ENCODE results near the gene PRKN. TPM values are rescaled to one million over a fixed set of nuclear protein-coding genes. Genes with fewer than 3 reads are reported as not detected.

PRKN gene
- total and polyA plus RNA-seq, 2 experiments from 2014 or later = 0.10 to 0.84 TPM

DNA sequence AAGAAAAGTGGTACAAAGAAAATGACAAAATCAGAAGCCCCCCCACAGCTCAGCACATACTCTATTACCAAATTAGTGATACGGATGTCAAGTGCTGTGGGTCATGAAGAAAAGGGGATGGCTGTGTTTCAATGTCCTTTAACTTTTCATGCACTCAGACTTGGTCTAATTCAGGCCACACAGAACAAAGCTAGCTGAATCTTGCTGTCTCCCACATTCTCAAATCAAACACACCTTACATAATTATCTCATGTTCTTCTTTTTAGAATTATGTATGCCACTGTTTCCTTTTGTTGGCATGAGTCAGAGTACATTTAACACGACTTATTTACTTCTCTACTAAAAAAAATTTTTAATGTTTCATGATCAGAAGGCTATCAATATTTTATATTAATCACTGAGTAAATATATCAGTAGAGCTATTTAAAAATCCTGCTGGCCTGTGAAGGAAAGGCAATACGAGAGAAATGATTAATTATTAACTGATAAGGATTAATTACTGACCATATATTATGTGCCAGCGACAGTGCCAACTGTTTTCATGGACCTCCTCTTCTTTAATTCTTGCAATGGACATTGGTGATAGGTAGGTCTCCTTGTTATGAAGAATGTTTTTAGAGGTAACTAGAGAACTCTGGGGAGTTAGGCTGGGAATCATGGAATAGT, 857.2 kb downstream of the PRKN start:
- no peak overlapping the region for H3K4me3 Mint-ChIP-seq
- no peak overlapping the region for H3K4me2 ChIP-seq
- ATAC-seq = no peak

More for the DNA sequence above, 857.2 kb downstream of the PRKN start:
- no peaks in the 10 kb centered on the region for H4K20me1 ChIP-seq (replicated peaks; ENCODE audit: insufficient read depth)
- H3K27ac ChIP-seq (ENCODE audit: low read depth) = no peak overlapping the region
- Mint-ChIP-seq H3K27ac (no peak overlapping the region), H3K9me3 (no peaks in the 10 kb centered on the region; the same call in 2 of the 3 replicates), H3K27me3 (ENCODE audit: insufficient read depth, low read depth, poor library complexity) (peaks cover 1% of the 10 kb centered on the region), H3K4me1 (no peaks in the 10 kb centered on the region), H3K36me3 (ENCODE audit: low read depth) (no peaks in the 10 kb centered on the region)
- no peaks in the 10 kb centered on the region for H3K36me3 ChIP-seq (ENCODE audit: insufficient read depth)
- TF ChIP-seq STAT1 (IDR thresholded peaks at IDR 0.05; ENCODE audit: unreplicated experiment) = no peak
- TF ChIP-seq EZH2 (IDR thresholded peaks at IDR 0.05; ENCODE audit: low read depth, unreplicated experiment) = no peak
- TF ChIP-seq, protein P1, sequence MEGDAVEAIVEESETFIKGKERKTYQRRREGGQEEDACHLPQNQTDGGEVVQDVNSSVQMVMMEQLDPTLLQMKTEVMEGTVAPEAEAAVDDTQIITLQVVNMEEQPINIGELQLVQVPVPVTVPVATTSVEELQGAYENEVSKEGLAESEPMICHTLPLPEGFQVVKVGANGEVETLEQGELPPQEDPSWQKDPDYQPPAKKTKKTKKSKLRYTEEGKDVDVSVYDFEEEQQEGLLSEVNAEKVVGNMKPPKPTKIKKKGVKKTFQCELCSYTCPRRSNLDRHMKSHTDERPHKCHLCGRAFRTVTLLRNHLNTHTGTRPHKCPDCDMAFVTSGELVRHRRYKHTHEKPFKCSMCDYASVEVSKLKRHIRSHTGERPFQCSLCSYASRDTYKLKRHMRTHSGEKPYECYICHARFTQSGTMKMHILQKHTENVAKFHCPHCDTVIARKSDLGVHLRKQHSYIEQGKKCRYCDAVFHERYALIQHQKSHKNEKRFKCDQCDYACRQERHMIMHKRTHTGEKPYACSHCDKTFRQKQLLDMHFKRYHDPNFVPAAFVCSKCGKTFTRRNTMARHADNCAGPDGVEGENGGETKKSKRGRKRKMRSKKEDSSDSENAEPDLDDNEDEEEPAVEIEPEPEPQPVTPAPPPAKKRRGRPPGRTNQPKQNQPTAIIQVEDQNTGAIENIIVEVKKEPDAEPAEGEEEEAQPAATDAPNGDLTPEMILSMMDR (conservative IDR thresholded peaks at IDR 0.05; ENCODE audit: low read depth in 2 of 2) = no peak
- TF ChIP-seq, protein P2, sequence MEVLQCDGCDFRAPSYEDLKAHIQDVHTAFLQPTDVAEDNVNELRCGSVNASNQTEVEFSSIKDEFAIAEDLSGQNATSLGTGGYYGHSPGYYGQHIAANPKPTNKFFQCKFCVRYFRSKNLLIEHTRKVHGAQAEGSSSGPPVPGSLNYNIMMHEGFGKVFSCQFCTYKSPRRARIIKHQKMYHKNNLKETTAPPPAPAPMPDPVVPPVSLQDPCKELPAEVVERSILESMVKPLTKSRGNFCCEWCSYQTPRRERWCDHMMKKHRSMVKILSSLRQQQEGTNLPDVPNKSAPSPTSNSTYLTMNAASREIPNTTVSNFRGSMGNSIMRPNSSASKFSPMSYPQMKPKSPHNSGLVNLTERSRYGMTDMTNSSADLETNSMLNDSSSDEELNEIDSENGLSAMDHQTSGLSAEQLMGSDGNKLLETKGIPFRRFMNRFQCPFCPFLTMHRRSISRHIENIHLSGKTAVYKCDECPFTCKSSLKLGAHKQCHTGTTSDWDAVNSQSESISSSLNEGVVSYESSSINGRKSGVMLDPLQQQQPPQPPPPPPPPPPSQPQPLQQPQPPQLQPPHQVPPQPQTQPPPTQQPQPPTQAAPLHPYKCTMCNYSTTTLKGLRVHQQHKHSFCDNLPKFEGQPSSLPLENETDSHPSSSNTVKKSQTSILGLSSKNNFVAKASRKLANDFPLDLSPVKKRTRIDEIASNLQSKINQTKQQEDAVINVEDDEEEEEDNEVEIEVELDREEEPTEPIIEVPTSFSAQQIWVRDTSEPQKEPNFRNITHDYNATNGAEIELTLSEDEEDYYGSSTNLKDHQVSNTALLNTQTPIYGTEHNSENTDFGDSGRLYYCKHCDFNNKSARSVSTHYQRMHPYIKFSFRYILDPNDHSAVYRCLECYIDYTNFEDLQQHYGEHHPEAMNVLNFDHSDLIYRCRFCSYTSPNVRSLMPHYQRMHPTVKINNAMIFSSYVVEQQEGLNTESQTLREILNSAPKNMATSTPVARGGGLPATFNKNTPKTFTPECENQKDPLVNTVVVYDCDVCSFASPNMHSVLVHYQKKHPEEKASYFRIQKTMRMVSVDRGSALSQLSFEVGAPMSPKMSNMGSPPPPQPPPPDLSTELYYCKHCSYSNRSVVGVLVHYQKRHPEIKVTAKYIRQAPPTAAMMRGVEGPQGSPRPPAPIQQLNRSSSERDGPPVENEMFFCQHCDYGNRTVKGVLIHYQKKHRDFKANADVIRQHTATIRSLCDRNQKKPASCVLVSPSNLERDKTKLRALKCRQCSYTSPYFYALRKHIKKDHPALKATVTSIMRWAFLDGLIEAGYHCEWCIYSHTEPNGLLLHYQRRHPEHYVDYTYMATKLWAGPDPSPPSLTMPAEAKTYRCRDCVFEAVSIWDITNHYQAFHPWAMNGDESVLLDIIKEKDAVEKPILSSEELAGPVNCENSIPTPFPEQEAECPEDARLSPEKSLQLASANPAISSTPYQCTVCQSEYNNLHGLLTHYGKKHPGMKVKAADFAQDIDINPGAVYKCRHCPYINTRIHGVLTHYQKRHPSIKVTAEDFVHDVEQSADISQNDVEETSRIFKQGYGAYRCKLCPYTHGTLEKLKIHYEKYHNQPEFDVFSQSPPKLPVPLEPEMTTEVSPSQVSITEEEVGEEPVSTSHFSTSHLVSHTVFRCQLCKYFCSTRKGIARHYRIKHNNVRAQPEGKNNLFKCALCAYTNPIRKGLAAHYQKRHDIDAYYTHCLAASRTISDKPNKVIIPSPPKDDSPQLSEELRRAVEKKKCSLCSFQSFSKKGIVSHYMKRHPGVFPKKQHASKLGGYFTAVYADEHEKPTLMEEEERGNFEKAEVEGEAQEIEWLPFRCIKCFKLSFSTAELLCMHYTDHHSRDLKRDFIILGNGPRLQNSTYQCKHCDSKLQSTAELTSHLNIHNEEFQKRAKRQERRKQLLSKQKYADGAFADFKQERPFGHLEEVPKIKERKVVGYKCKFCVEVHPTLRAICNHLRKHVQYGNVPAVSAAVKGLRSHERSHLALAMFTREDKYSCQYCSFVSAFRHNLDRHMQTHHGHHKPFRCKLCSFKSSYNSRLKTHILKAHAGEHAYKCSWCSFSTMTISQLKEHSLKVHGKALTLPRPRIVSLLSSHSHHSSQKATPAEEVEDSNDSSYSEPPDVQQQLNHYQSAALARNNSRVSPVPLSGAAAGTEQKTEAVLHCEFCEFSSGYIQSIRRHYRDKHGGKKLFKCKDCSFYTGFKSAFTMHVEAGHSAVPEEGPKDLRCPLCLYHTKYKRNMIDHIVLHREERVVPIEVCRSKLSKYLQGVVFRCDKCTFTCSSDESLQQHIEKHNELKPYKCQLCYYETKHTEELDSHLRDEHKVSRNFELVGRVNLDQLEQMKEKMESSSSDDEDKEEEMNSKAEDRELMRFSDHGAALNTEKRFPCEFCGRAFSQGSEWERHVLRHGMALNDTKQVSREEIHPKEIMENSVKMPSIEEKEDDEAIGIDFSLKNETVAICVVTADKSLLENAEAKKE (CRISPR knock-in tag; IDR thresholded peaks at IDR 0.05) = no peak
- no peak for TF ChIP-seq ZNF114 (CRISPR knock-in tag; IDR thresholded peaks at IDR 0.05)
- no peak for TF ChIP-seq ZNF331 (CRISPR knock-in tag; IDR thresholded peaks at IDR 0.05; ENCODE audit: low read depth)
- TF ChIP-seq, protein P3, sequence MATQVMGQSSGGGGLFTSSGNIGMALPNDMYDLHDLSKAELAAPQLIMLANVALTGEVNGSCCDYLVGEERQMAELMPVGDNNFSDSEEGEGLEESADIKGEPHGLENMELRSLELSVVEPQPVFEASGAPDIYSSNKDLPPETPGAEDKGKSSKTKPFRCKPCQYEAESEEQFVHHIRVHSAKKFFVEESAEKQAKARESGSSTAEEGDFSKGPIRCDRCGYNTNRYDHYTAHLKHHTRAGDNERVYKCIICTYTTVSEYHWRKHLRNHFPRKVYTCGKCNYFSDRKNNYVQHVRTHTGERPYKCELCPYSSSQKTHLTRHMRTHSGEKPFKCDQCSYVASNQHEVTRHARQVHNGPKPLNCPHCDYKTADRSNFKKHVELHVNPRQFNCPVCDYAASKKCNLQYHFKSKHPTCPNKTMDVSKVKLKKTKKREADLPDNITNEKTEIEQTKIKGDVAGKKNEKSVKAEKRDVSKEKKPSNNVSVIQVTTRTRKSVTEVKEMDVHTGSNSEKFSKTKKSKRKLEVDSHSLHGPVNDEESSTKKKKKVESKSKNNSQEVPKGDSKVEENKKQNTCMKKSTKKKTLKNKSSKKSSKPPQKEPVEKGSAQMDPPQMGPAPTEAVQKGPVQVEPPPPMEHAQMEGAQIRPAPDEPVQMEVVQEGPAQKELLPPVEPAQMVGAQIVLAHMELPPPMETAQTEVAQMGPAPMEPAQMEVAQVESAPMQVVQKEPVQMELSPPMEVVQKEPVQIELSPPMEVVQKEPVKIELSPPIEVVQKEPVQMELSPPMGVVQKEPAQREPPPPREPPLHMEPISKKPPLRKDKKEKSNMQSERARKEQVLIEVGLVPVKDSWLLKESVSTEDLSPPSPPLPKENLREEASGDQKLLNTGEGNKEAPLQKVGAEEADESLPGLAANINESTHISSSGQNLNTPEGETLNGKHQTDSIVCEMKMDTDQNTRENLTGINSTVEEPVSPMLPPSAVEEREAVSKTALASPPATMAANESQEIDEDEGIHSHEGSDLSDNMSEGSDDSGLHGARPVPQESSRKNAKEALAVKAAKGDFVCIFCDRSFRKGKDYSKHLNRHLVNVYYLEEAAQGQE (IDR thresholded peaks at IDR 0.05; ENCODE audit: unreplicated experiment) = no peak
- no peaks in the 10 kb centered on the region for H3K9me2 ChIP-seq (ENCODE audit: insufficient read depth)
- no peaks in the 10 kb centered on the region for H3K27me3 ChIP-seq (ENCODE audit: insufficient read depth)
- DNase-seq (ENCODE audit: low spot score) = no peak
- H3K4me1 ChIP-seq (ENCODE audit: insufficient read depth) = no peaks in the 10 kb centered on the region
- no peaks in the 10 kb centered on the region for H3K79me2 ChIP-seq (replicated peaks; ENCODE audit: insufficient read depth)
- no peaks in the 10 kb centered on the region for H3F3A ChIP-seq (replicated peaks; ENCODE audit: low read depth)
- H3K4me3 ChIP-seq = no peak overlapping the region
- H2AFZ ChIP-seq = no peak overlapping the region

Measured in GM23338 (cell line).